ENCODE data around the gene LRSAM1. TPM values are rescaled to one million over a fixed set of nuclear protein-coding genes. Genes with fewer than 3 reads are reported as not detected.

The LRSAM1 gene
- polyA plus RNA-seq, 10 donors, result 10.8 to 15.1 (median 13.6) TPM

DNA sequence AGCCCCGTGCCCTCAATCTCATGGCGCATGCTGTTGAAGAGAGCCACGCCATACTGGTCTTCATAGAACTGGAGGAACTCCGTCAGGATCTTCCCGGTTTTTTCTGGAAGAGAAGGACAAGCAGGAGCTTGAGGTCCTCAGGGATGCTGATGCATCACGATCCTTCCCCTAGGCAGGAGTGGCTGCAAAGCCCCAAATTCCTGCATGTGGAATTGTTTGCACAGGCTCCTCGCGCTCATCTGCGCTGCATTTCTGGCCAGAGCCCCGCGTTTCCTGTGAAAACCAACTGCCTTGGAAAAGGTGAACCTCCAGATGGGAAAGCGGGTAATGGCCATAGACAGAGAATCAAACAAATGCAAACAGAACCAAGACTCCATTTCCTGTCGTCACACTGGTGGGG, 80.4 kb downstream of the LRSAM1 start:
- DNase-seq, result peak in 1 of 3 donors; percentile 63

DNA sequence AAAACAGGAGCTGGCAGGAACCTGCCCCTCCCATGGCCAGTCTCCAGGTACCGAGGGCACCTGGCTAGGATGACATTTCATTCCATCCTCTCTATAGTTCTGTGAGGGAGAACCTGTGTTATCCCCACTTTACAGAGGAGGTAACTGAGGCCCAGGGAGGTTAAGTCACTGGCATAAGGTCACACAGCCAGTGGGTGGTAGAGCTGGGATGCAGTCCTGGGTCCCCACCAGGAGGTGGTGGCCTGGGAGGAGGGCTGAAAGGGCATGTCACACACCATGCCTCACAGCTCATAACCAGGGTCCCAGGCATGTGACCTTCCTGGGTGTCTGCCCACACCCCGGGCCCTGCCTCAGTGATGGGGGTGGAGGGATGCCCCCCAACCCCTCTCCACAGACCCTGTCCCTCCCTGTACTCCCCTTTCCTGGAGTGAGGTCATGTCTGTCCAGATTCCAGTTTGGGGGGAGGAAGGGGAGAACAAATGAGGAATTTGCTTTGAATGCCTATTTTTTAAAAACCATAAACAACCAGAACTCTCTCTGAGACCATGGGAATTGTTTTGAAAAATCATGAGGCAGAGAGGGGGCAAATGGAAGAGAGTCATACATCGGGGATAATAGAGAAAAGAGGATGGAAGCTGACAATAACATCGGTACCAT, 83.1 kb downstream of the LRSAM1 start:
- peak in 1 of 3 donors; percentile 58 for DNase-seq

DNA sequence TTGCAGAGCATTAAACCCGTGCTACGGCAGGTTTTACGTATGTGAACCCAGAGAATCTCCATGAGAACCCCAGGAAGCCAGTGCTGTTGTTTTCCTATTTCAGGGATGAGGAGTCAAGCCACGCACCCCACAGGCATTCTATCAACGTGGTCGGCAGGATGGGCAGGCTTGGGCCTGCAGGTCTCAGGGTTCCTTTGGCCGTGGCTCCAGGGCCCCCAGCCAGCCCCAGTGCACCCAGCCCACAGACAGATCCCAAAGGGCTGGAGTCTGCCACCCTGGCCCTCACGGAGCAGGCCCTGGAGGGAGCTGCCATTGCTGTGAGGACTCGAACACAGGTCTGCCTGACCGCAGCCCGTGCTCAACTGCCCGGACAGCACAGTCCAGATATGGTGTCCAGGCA, 83.6 kb downstream of the LRSAM1 start:
- DNase-seq, result no peak

DNA sequence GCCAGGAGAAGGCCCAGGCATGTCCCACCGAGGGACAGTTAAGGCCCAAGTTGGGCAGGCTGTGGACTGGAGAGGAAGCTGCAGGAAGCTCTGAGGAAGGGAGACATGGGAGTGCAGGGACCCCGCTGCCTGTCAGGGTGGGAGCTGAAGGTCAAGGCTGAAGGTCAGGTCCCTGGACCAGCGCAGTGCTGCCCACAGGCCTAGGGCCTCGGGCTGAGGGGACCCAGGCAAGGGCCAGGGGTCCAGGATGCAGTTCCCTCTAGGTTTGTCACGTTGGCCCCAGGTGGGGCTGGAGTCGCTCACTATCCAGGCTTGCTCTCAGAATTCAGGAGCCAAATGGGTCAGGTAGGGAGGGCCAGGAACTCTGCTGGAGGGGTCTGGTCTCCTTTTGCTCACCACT, 84.1 kb downstream of the LRSAM1 start:
- peak in 1 of 3 donors; percentile 3 for DNase-seq

DNA sequence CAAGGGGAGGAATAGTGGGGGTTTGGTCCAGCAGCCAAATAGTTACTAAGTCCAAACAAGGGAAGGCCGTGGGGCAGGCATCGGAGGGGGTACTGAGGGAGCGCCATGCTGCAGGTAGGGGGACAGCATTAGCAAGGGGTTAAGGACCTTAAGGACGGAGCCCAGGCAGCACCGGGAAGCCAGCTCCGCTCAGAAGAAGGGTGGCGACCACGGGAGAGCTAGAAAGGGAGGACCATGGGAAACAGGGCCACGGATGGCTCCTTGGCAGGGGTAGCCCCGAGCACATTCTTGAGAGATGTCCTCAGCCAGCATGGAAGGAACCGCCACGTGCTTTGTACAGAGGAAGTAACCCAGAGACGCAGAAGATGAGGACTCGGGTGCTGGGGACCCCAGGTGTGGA, 84.5 kb downstream of the LRSAM1 start:
- peak in 1 of 3 donors; percentile 52 for DNase-seq

DNA sequence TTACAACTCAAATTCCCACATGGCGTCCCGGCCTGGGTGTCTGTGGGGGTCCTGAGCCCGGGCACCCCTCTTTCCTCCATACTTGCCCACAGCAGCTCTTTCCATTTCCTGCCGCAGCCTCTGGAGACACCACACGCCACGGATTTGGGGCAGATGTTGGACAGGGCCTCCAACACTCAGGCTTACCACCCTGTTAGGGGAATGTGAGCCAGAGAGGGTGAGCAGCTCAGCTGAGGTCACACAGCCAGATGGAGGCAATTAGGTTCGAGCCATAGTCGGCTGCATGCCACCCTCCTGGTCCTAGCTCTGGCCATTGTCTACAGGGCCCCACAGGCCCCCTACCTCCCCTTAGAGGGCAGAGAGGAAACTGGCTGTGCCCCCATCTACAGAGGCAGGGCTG, 85.2 kb downstream of the LRSAM1 start:
- no peak for DNase-seq

DNA sequence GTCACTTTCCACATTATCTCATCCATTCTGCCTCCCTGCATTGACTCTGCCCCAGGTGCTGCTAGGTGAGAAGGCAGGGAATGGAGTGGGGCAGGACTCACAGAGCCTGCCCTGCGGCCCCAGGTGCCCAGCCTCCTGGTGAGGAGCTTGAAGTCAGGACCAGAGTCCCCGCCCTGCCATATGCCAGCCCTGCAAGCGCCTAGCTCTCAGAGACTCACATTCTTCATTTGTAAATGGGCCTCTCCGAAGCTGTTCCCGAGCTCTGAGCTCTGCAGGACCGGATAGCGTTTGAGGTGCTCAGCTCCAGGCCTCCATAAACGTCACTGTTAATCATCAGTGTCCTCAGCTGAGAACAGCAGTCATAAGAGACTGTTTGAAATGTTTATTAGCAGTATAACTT, 85.7 kb downstream of the LRSAM1 start:
- DNase-seq, result no peak

DNA sequence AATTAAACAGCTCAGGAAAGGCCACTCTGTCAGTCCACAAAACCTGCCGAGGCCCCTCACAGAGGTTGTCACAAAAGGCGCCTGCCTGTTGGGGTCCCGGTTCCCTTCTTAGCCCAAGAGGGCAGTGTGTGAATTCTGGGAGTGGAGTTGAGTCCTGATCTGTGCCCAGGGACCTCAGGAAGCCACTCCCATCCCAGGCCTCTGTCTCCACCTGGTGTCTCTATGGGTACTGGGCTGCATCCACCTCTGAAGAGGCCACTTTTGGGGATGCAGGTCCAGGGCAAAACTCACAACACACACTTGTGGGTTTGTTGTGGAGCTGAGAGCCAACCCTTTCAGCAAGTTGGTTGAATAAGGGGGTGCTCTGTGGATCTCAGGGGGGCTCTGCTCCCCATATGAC, 86.5 kb downstream of the LRSAM1 start:
- no peak for DNase-seq

DNA sequence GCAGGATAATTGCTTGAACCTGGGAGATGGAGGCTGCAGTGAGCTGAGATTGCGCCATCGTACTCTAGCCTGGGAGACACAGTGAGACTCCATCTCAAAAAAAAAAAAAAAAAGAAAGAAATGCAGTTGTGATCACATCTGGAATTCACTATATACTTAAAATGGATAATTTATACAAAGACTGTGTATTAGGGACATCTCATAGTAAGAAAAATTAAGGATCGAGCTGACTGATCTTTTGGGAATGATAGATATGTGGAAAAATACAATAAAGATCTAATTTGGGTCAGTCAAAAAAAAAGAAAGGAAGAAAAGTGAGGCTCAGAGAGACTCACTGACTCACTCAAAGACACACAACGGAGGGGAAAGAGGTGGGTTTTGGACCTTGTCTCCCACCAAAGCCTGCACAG, 87.5 kb downstream of the LRSAM1 start:
- DNase-seq, result peak in 2 of 3 donors; percentile 58 to 69

DNA sequence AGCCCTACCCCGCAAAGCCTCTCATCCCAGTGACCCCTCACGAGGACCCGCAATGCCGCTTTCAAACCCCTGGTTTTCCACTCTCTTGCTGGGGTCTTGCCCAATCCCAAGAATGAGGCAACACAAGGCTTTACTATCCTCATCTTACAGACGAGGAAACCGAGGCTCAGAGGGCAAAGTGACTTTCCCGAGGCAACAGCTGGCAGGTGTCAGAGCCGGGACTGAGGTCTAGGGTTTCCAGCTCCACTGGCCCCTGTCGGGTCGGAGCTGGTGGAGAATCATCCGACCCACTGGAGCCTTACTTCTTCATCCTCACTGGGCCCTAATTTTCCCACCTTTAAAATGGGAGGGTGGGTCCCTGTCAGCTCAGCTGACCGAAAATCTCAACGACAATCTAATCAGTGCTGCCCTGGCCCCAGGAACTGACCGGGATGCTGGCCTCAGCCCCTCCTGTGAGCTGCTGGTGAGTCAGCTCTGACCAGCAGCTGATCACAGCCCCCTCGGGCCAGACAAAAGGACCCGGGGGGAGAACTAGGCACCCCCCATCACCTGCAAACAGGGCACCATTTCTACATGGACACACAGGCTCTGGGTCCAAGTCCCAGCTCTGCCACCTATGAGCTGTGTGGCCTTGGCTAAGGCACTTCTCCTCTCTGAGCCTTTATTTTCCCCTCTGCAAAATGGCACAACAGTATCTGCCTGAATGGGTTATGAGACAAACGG, 88.1 kb downstream of the LRSAM1 start:
- DNase-seq, result no peak

DNA sequence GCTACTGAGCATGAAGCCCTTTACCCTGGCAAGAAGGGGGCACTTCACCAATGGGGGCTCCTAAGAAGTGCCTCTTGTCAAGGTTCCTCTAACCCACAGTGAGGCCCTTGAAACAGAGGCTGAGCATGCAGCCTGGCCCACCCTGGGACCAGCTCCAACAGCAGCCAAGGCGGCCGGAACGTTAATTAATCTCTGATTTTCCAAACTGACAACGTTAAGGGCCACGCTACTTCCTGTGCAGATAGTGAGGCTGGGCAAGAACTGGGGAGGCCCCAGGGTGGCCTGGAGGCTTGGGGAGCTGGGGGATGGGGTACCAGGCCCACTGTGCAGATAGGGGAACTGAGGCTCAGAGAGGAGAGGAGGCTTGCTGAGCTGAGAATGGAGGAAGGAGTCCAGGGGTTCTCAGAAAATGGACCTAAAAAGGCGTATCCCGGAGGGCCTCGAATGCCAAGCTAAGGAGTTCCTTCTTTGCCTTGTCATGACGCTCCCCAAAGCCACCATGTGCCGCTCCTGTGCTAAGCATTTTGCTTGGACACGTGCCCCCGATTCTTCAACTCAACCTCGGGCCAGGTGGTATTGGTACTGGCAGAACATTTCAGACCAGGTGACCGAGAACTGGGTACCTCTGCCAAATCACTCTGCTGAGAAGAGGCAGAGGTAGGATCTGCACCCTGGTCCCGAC, 88.8 kb downstream of the LRSAM1 start:
- no peak for DNase-seq

DNA sequence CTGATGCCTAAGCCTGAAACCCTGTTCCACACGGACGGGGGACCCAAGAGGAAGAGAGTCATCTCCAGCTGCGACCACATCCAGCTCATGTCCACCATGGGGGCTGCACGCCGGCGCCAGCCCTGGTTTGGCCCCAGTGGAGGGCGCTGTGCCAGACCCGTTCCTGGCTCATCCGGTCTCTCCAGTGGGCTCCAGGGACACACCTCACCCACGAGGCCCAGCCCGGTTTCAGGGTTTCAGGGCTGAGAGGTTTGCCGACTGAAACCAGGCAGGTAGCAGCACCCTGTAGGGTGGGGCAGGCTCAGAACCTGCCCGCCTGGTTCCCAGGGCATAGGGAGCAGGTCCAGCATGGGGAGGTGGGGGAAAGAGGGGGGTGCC, 89.3 kb downstream of the LRSAM1 start:
- DNase-seq, result no peak

DNA sequence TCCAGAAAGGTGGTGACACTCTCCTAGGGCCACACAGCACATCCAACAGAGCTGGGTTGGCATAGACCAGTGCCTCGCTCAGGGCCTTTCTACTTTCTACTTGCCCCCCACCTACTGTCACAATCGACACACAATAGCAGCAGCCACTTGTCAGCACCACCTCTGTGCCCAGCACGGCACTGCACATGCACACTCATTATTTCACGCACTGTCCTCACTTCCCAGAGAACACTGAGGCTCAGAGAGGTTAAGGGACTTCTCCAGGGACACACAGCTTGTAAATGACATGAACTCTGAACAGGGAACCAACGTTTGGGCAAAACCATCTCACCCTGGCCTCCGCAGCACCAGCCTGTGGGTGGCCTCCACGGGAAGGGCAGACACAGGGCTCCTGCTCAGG, 89.9 kb downstream of the LRSAM1 start:
- no peak for DNase-seq

DNA sequence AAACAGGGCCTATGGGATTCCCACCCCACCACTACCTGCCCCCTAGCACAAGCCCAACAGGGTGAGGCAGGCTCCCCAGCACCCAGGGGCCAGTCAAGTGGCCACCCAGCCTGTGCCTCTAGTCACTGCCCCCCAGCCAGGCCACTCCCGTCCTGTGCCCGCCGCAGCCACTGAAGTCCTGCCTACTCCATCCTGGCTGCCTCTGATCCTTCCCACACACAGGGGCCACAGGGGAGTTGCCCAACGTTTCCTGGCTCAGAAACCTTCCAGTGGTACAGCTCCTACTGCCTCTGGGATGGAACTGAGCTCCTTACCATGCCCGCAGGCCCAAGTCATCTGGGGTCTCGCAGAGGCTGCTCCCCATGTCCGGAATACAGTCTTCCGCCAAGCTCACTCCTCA, 90.6 kb downstream of the LRSAM1 start:
- DNase-seq, result no peak

DNA sequence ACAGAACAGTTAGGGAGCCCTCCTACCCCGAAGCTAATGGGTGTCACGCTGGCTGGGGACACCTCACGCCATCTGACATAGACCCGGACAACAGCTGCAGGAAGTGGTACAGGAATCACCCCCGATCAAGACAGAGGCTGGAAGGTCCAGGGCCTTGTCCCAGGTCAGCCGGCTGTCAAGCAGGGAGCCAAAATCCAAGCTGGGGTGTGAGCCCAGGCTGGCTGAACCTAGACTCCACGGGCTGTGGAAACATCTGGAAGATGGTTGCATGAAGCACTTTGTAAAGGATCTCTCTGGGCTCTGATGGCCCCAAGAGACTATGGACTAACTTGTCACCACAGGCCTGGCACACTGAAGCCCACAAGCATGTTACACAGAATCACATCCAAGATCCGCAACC, 91.9 kb downstream of the LRSAM1 start:
- peak in 1 of 3 donors; percentile 68 for DNase-seq

DNA sequence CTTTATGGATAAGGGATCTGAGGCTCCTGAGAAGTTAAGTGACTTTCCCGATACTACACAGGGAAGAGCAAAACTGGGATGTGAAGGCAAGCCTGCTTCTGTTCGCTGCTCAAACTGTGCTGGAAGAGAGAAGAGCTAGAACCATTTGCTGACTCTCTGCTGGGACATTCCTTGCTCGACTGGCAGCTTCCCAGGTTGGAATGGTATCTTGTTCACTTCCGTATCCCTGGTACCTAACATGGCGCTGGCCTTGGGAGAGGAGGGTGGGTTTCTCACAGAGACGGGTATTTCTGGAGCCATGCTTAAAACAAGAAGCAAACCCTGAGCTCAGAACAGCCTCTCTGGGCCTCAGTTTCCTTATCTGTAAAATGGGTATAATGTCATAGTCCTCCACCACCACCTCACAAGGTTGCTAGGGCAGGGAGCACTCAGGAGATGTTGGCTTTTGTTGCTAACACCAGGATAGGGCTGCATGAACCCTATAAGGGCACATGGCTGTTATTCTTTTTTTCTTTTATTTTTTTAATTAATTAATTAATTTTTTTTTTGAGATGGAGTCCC, 92.7 kb downstream of the LRSAM1 start:
- no peak for DNase-seq

DNA sequence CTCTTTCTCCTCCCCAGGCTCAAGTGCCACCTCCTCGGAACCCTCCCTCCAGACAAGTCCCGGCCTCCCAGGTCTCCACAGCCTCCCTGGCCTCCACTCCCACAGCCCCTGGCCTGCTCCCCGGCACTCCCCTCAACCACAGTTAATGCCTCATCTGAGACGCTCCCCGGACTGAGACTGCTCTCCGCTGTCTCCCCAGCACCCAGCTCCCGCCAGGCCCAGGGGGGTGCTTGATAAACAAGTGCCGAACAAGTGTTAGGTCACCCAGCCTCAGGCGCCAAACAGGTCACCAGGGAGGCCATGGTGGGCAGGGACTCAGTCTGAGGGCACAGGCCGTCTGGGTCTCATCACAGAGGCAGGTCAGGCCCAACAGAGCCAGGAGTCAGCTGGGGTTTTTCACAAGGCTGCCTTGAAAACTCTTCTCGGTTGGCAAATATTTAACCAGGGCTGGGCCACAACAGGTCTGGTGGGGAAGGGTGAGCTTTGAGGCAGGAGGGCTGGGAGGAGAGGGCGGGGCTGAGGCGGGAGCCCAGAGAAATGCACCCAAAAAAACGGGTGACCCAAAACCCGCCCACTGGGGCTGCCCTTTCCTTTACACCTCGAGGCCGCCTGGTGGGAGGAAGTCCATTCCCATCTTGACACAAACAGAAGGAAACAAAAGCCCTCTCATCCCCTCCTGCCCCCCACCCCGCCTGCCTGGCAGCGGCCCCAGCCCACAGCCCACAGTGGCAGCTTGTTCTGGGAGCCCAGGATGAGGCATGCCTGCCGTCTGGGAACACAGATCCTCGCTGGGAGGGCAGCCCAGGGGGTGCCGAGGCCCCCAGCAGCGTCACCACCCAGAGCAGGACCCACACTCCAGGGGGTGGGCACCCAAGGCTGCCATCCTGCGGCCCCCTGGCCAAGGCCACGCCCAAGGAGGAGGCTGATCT, 94.2 kb downstream of the LRSAM1 start:
- DNase-seq, result no peak

DNA sequence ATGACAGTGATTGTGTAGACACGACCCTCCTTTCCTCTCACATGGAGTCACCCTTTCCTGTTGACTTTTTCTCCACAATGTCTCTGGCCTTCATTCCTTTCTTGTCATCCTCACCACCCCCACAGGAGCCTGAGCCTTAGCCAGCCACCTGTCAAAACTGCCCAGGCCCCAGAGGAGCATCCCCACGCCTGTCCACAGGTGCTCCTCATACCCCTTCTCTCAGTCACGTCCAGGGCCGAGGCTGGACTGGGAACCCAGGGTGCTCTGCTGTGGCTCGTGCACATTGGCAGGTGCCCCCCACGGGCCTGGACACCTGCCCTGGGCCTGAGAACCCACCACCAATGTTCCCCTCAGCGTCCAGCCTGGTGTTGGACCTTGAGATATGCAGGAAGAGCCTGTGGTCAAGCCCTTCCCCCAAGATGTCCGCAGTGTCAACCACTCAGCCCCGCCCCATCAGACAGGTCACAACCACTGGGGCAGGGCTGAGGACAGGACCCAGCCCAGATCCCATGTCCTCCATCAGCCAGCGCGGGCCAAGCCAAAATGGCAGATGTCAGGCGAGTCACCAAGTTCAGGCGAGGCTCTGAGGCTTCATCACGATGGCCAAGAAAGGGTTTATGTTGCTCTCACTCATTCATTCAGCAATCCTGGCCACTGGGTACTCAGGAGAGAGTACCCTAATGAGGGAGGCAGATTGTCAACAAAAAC, 95.0 kb downstream of the LRSAM1 start:
- DNase-seq, result no peak

DNA sequence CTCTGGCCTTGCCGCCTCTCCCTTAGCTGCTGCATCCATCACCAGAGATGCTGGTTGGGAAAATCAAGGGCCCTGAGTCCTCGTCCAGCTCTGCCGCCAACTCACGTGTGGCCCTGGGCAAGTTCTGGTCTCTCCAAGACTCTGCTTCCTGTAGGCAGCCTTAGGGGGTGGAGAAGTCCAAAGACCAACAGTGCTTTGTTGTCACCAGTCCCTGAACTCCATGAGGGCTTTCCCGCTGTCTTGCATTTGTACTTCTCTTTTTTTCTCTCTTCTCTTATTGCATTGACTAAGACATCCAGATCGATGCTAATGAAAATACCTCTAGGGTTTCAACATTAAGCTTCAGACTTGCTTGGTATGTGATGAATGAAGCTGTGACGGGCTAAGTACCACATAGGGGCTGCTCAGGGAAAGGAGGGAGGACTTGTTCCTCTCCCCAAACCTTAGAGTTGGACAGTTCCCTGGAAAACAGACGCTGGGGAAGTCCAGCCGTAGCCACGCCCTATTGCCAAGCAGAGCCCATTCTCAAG, 97.1 kb downstream of the LRSAM1 start:
- DNase-seq, result no peak

DNA sequence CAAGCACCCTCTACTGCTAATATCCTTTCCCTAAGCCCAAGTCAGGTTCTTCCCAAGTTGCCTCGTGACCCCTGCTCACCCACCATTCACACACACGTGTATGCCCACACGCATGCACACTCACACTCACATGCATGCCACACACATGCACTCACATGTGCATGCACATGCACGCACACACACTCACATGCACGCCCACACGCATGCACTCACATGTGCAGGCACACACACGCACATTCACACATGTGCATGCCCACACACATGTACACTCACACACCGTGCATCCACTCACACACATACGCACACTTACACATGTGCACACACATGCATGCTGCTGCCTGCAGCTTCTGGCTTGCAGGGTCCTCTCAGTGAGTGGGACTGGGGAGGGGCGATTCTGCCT, 97.9 kb downstream of the LRSAM1 start:
- no peak for DNase-seq

DNA sequence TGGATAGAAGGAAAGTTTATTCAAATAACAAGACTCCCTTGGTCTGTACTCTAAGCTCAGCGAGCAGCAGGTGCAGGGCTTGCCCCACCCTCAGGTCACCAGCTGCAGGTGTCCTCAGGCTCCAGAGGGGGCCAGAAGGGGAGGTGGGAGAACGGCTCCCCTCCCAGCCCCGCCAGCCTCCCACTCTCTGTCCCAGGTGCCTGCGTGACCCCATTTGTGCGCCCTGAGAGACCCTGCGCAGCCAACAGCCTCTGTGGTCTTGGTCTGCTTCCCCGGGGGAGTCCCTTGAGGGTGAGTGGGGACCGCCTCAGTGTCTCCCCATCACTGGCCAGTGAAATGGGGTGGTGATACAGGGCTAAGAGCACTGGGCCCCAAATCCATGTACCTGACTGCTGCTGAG, 98.4 kb downstream of the LRSAM1 start:
- DNase-seq, result no peak

Data from muscle of back (tissue), 11 donors.